ENCODE data around the gene POU3F2. TPM values are rescaled to one million over a fixed set of nuclear protein-coding genes. Genes with fewer than 3 reads are reported as not detected.

POU3F2 gene
- polyA plus RNA-seq, 1 of the 3 experiments (the other 2 are of a cell fraction): 1.0 TPM

GRCh38 chr6:98835149-98836024, 1.0 kb downstream of the POU3F2 start:
- WGBS (ENCODE audit: low lambda C conversion rate): 22% methylated on average over 12 of the region's 76 CpGs
- H3K9me3 ChIP-seq: no peaks in the 10 kb centered on the region
- H3K9me2 ChIP-seq: no peaks in the 10 kb centered on the region
- TF ChIP-seq YY1 (IDR thresholded peaks at IDR 0.05; ENCODE audit: low read depth): no peak
- TF ChIP-seq MAX (IDR thresholded peaks at IDR 0.05; ENCODE audit: low read depth): 0 out of 2 replicates have a peak, but pooled peaks have one; percentile 22
- no peak for TF ChIP-seq NFIC (IDR thresholded peaks at IDR 0.05; ENCODE audit: borderline replicate concordance)
- no peak for TF ChIP-seq FOXM1 (IDR thresholded peaks at IDR 0.05; ENCODE audit: low read depth)
- 0 out of 2 replicates have a peak, but pooled peaks have one; percentile 16 for TF ChIP-seq FOXJ3 (CRISPR knock-in tag; IDR thresholded peaks at IDR 0.05)
- peaks cover 14% of the 10 kb centered on the region for H3F3A ChIP-seq (replicated peaks; ENCODE audit: insufficient read depth)
- H3K9ac ChIP-seq: peak overlapping the region; percentile 6; the same call in 1 of the 2 replicates
- H3K36me3 ChIP-seq (replicated peaks in 1 of 2; ENCODE audit: control insufficient read depth in 1 of 2, insufficient read depth in 2 of 2, low read length in 1 of 2): no peaks in the 10 kb centered on the region
- H4K20me1 ChIP-seq (ENCODE audit: insufficient read depth): no peaks in the 10 kb centered on the region; the same call in 1 of the 2 replicates
- peaks cover 0 to 37% of the 10 kb centered on the region in 2 experiments; a peak in 2 of 4 replicates for H3K4me1 ChIP-seq (ENCODE audit: control insufficient read depth in 1 of 2, insufficient read depth in 2 of 2, low read depth in 1 of 2, low read length in 1 of 2)
- ChIA-PET POLR2A (no interaction called here), CTCF (interaction anchor here (0.7 to 2.4 kb wide), 4 partner anchors 10 to 1394 kb away, joined by 3 to 8 read pairs (median 4); no protein-coding TSS in a partner anchor)
- peaks cover 10% of the 10 kb centered on the region for H3K79me2 ChIP-seq (ENCODE audit: insufficient read depth)
- peak; percentile 78 for DNase-seq
- no peaks in the 10 kb centered on the region for H3K27me3 ChIP-seq (ENCODE audit: insufficient read depth)
- peak overlapping the region; percentile 26; the same call in 1 of the 2 replicates for H2AFZ ChIP-seq (ENCODE audit: low read depth)
- H3K4me3 ChIP-seq (ENCODE audit: low read depth in 2 of 2, low read length in 1 of 2): peak overlapping the region; percentile 60 to 69
- H3K4me2 ChIP-seq: peak overlapping the region; percentile 74
- H3K27ac ChIP-seq (ENCODE audit: low read depth in 2 of 2, low read length in 1 of 2): peak overlapping the region in 1 of 2 experiments; percentile 47; a peak in 1 of 4 replicates

- H3K9me3 ChIP-seq: no peaks in the 10 kb centered on the region
- no peaks in the 10 kb centered on the region for H3K27me3 ChIP-seq (ENCODE audit: insufficient read depth)
- H3K79me2 ChIP-seq (ENCODE audit: insufficient read depth): peaks cover 10% of the 10 kb centered on the region
- no peaks in the 10 kb centered on the region; the same call in 1 of the 2 replicates for H4K20me1 ChIP-seq (ENCODE audit: insufficient read depth)
- H3K4me3 ChIP-seq (ENCODE audit: low read depth in 2 of 2, low read length in 1 of 2): peak overlapping the region; percentile 60 to 69
- ChIA-PET CTCF (interaction anchor here (0.7 to 2.6 kb wide), 3 partner anchors 9 to 1395 kb away, joined by 3 to 9 read pairs (median 8); no protein-coding TSS in a partner anchor), POLR2A (no interaction called here)
- peaks cover 14% of the 10 kb centered on the region for H3F3A ChIP-seq (replicated peaks; ENCODE audit: insufficient read depth)
- peak overlapping the region in 1 of 2 experiments; percentile 47; a peak in 1 of 4 replicates for H3K27ac ChIP-seq (ENCODE audit: low read depth in 2 of 2, low read length in 1 of 2)
- peak overlapping the region; percentile 74 for H3K4me2 ChIP-seq
- H3K4me1 ChIP-seq (ENCODE audit: control insufficient read depth in 1 of 2, insufficient read depth in 2 of 2, low read depth in 1 of 2, low read length in 1 of 2): peaks cover 0 to 34% of the 10 kb centered on the region in 2 experiments; a peak in 2 of 4 replicates
- no peaks in the 10 kb centered on the region for H3K9me2 ChIP-seq
- no peaks in the 10 kb centered on the region for H3K36me3 ChIP-seq (replicated peaks in 1 of 2; ENCODE audit: control insufficient read depth in 1 of 2, insufficient read depth in 2 of 2, low read length in 1 of 2)
- 37% methylated on average over 23 of the region's 23 CpGs for WGBS (ENCODE audit: low lambda C conversion rate)
- DNase-seq: no peak
- H2AFZ ChIP-seq (ENCODE audit: low read depth): peak overlapping the region; percentile 26; the same call in 1 of the 2 replicates
- H3K9ac ChIP-seq: peak overlapping the region; percentile 6; the same call in 1 of the 2 replicates
- no peak for TF ChIP-seq RCOR1 (IDR thresholded peaks at IDR 0.05; ENCODE audit: low read length)
- TF ChIP-seq YY1 (IDR thresholded peaks at IDR 0.05; ENCODE audit: low read depth): no peak
- no peak for TF ChIP-seq USF1 (IDR thresholded peaks at IDR 0.05; ENCODE audit: borderline replicate concordance, low read depth)
- TF ChIP-seq PBX3 (IDR thresholded peaks at IDR 0.05): no peak
- no peak for TF ChIP-seq NFIC (IDR thresholded peaks at IDR 0.05; ENCODE audit: borderline replicate concordance)
- no peak for TF ChIP-seq RFX5 (IDR thresholded peaks at IDR 0.05; ENCODE audit: low read length)
- no peak for TF ChIP-seq MXI1 (IDR thresholded peaks at IDR 0.05; ENCODE audit: low read depth, low read length)
- TF ChIP-seq NRF1 (IDR thresholded peaks at IDR 0.05; ENCODE audit: low read depth, low read length): no peak
- no peak for TF ChIP-seq CTCF (IDR thresholded peaks at IDR 0.05)
- TF ChIP-seq EZH2phosphoT487 (IDR thresholded peaks at IDR 0.05; ENCODE audit: borderline replicate concordance, low read depth): no peak
- TF ChIP-seq TEAD4 (IDR thresholded peaks at IDR 0.05; ENCODE audit: borderline replicate concordance, insufficient read depth): no peak
- TF ChIP-seq MAX (IDR thresholded peaks at IDR 0.05; ENCODE audit: low read depth): no peak
- TF ChIP-seq SMC3 (IDR thresholded peaks at IDR 0.05; ENCODE audit: low read depth, low read length): no peak
- TF ChIP-seq IRF3 (IDR thresholded peaks at IDR 0.05; ENCODE audit: low read depth, low read length): no peak
- no peak for TF ChIP-seq GATA2 (CRISPR knock-in tag; IDR thresholded peaks at IDR 0.05)
These were observed 1.9 kb downstream of the POU3F2 start for GRCh38 chr6:98836025-98836961.
